T47D (cell line): ENCODE data around the gene HOXD4.

Experiments
- DNase-seq, 2 experiments: peaks; one replicate each; pipeline versions ENCODE4 v3.0.0 to v3.0.0-alpha.2; 2011 to 2012; ENCODE audit warnings: low read depth in 1 of 2, low spot score in 1 of 2
- JUND ChIP-seq: IDR thresholded peaks from 2 replicates; pipeline ENCODE4 v1.6.1; 2012; ENCODE audit warnings: low read depth
- in situ Hi-C: cut with HindIII; loops from 2 replicates; pipeline ENCODE4 v1.10.0; 2016; ENCODE audit warnings: low sequenced_read_pairs, low pct_unique_long_range_greater_than_20kb

Gene HOXD4

GRCh38 chr2:176132205-176133171 lies 18.9 kb upstream of the HOXD4 start:
- in situ Hi-C loops, result no loop called here
- DNase-seq, result no peak
- no peak for TF ChIP-seq JUND

DNA sequence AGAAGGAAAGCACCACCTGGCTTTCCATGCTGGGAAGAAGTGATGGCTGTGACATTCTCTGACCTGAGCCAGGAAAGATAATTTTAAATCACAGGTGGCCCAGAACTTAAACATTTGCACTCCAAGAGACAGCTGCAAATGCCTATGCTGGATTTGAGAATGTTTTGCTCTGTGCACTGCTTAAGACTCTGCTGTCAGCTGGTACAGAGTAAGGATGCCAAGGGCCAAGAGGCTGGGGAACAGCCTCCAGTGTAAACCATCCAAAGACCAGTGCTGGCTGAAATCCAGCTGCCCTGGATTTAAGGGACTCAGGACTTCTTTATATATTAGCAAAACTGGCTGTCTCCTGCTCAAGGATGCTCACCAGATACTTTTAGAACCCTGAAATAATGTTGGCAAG lies 18.0 kb upstream of the HOXD4 start:
- TF ChIP-seq JUND, result no peak
- in situ Hi-C loops, result no loop called here
- DNase-seq, result no peak

- in situ Hi-C loops, result no loop called here
- no peak for TF ChIP-seq JUND
- no peak for DNase-seq
These were observed 17.3 kb upstream of the HOXD4 start for GRCh38 chr2:176134035-176134434.

DNA sequence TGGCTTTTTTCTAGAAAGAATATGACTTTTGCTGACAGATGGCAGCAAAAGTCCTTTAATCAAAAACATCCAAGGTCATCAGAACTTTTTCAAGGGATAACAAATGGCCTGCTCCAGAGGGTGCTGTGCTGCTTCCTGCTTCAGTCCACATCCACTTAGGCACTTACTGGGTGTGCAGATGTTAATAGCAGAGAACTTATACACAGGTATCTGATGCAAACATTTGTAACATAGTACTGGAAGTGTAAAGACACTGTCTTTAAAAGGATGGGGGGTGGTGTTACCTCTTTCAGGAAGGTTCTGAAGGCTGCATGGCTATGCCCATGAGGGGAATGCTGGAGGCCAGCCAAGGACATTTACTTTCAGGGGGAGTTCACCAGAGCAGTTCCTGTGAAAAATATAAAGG lies 16.3 kb upstream of the HOXD4 start:
- in situ Hi-C loops, result no loop called here
- no peak for TF ChIP-seq JUND
- DNase-seq, result peak in 1 of 2 experiments; percentile 20

- in situ Hi-C loops, result no loop called here
- DNase-seq, result no peak
- no peak for TF ChIP-seq JUND
These were observed 14.7 kb upstream of the HOXD4 start for GRCh38 chr2:176136374-176137251.

DNA sequence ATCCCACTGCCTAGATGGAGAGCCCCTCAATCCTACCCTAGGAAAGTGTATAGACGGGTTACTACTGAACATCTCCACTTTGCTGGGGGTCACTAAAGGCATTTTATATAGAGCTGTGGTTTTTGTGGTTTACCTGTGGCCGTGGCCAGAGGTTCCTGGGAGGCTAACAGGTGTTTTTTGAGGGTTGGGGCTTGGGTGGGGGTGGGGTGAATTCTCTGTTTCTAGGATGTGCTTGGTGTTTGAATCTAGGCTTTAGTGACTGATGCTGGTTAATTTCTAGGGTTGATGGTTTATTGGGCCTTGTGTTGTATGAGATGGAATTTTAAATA lies 14.1 kb upstream of the HOXD4 start:
- in situ Hi-C loops, result no loop called here
- TF ChIP-seq JUND, result no peak
- no peak for DNase-seq

- TF ChIP-seq JUND, result no peak
- DNase-seq, result no peak
- in situ Hi-C loops, result no loop called here
These were observed 13.4 kb upstream of the HOXD4 start for GRCh38 chr2:176137906-176138305.

- no peak for TF ChIP-seq JUND
- in situ Hi-C loops, result no loop called here
- DNase-seq, result no peak
These were observed 12.8 kb upstream of the HOXD4 start for GRCh38 chr2:176138526-176138922.

GRCh38 chr2:176138923-176139660 lies 12.3 kb upstream of the HOXD4 start:
- in situ Hi-C loops, result no loop called here
- DNase-seq, result no peak
- TF ChIP-seq JUND, result no peak

- TF ChIP-seq JUND, result no peak
- DNase-seq, result no peak
- in situ Hi-C loops, result no loop called here
These were observed 11.5 kb upstream of the HOXD4 start for GRCh38 chr2:176139661-176140512.

GRCh38 chr2:176140513-176141317 lies 10.6 kb upstream of the HOXD4 start:
- peak; percentile 72 to 92 for DNase-seq
- in situ Hi-C loops, result no loop called here
- no peak for TF ChIP-seq JUND
